ENCODE results near the gene PLB1.

The PLB1 gene

GRCh38 chr2:28505361-28505760 is 9.5 kb downstream of the PLB1 start:
- DNase-seq, result no peak

- DNase-seq, result peak in 1 of 2 donors; percentile 4
Observed at GRCh38 chr2:28506112-28506910, 10.5 kb downstream of the PLB1 start.

- DNase-seq, result peak; percentile 28 to 39
Observed at GRCh38 chr2:28507796-28508764, 12.2 kb downstream of the PLB1 start.

- DNase-seq, result no peak
Observed at GRCh38 chr2:28509361-28509760, 13.5 kb downstream of the PLB1 start.

- DNase-seq, result no peak
Observed at GRCh38 chr2:28510184-28510583, 14.3 kb downstream of the PLB1 start.

GRCh38 chr2:28511871-28512606 is 16.2 kb downstream of the PLB1 start:
- no peak for DNase-seq

- no peak for DNase-seq
Observed at GRCh38 chr2:28512607-28512965, 16.7 kb downstream of the PLB1 start.

GRCh38 chr2:28513097-28513496 is 17.2 kb downstream of the PLB1 start:
- DNase-seq, result no peak

GRCh38 chr2:28515176-28515751 is 19.4 kb downstream of the PLB1 start:
- DNase-seq, result no peak

- DNase-seq, result no peak
Observed at GRCh38 chr2:28516430-28516829, 20.6 kb downstream of the PLB1 start.

GRCh38 chr2:28516950-28517349 is 21.1 kb downstream of the PLB1 start:
- DNase-seq, result no peak

GRCh38 chr2:28521663-28522062 is 25.8 kb downstream of the PLB1 start:
- no peak for DNase-seq

- no peak for DNase-seq
Observed at GRCh38 chr2:28522481-28522880, 26.6 kb downstream of the PLB1 start.

- DNase-seq, result no peak
Observed at GRCh38 chr2:28523902-28524301, 28.0 kb downstream of the PLB1 start.

- no peak for DNase-seq
Observed at GRCh38 chr2:28525481-28525880, 29.6 kb downstream of the PLB1 start.

- no peak for DNase-seq
Observed at GRCh38 chr2:28526527-28527132, 30.8 kb downstream of the PLB1 start.

- no peak for DNase-seq
Observed at GRCh38 chr2:28527196-28527595, 31.3 kb downstream of the PLB1 start.

- no peak for DNase-seq
Observed at GRCh38 chr2:28528206-28528605, 32.3 kb downstream of the PLB1 start.

GRCh38 chr2:28530782-28531181 is 34.9 kb downstream of the PLB1 start:
- no peak for DNase-seq

- no peak for DNase-seq
Observed at GRCh38 chr2:28532399-28532798, 36.5 kb downstream of the PLB1 start.

- no peak for DNase-seq
Observed at GRCh38 chr2:28533044-28533680, 37.3 kb downstream of the PLB1 start.

- no peak for DNase-seq
Observed at GRCh38 chr2:28534817-28535216, 39.0 kb downstream of the PLB1 start.

Measured in CD4-positive, alpha-beta T cell treated with Interleukin-1 beta for 1 hour (primary cell).